Activated naive CD4-positive, alpha-beta T cell treated with anti-CD3 and anti-CD28 coated beads, Interleukin-2, amount 50 U/mL, for 72 hours (primary cell): ENCODE results near the gene DNAAF5. TPM values are rescaled to one million over a fixed set of nuclear protein-coding genes. Genes with fewer than 3 reads are reported as not detected.

ENCODE experiments used
- ATAC-seq, 2 donors: fragments of 150-1000 bp; cut with Tn5 transposase; 2 replicates each; pipeline ENCODE4 v1.10.0; 2021; ENCODE audit warnings: mild to moderate bottlenecking in 2 of 2, moderate library complexity in 2 of 2
- DNase-seq, 2 donors: peaks; one replicate each; pipeline ENCODE4 v3.0.0; 2021 to 2022; ENCODE audit warnings: low spot score in 2 of 2
- H3K27ac Mint-ChIP-seq, 2 donors: one replicate each; pipeline ENCODE4 v1.8.0; 2022; ENCODE audit warnings: mild to moderate bottlenecking in 2 of 2, mixed read lengths in 2 of 2
- H3K36me3 Mint-ChIP-seq, 2 donors: one replicate each; pipeline ENCODE4 v1.8.0; 2022; ENCODE audit warnings: mixed read lengths in 2 of 2
- H3K9me3 Mint-ChIP-seq, 2 donors: one replicate each; pipeline ENCODE4 v1.8.0; 2022; ENCODE audit warnings: mixed read lengths in 2 of 2
- total RNA-seq, 2 donors: library from RNA; stranded (reverse); gene quantifications; one replicate each; pipeline ENCODE4 v1.2.3, GENCODE V29; 2022

The DNAAF5 gene
- total RNA-seq, 2 donors from 2014 or later: 10.7 to 40.4 TPM

DNA sequence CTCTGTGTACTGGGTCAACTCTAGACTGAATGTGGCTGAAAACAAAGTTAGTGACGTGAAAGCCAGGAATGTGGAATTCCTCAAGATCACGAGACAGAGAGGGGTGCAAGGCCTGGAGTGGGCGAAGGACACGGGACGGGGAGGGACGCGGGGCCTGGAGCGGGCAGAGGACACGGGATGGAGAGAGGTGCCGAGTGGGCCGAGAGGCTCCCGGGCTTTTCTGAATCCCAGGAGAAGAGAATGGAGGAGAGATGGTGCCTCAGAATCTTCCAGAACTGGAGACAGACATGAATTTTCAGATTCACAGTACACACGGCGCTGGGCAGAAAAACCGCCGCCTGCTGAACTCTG lies 51.2 kb downstream of the DNAAF5 start:
- H3K9me3 Mint-ChIP-seq: no peaks in the 10 kb centered on the region

DNA sequence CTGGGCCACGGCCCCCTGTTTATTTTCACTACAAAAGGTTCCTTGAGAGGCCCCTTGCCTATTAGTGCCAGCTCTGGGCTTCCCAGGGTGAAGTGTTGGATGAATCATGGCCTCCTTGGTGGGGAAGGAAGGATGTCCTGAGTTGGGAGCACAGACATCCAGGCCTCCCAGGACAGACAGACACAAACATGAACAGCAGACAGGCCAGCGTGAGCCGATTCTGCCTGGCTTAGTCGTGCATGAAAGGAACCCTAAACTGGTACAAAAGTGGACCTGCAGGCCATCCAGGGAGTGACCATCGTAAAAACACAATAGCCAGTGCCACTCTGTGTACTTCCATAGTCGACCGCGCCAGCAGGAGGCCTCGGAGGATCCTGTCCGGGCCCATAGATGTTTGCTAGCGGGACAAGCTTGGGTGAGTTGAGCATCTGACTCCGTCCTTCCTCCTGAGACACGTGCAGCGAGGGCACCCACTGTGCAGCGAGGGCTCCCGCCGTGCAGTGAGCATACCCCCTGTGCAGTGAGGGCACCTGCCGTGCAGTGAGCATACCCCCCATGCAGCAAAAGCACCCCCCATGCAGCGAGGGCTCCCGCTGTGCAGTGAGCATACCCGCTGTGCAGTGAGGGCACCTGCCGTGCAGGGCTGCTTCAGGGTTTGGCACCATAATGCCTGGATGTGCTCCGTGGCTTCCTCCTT lies 51.9 kb downstream of the DNAAF5 start:
- no peaks in the 10 kb centered on the region for H3K9me3 Mint-ChIP-seq
- no peak overlapping the region for H3K27ac Mint-ChIP-seq
- peaks cover 0 to 10% of the 10 kb centered on the region in 2 donors for H3K36me3 Mint-ChIP-seq
- no peak for DNase-seq
- ATAC-seq: no peak

More for the DNA sequence above, 51.2 kb downstream of the DNAAF5 start:
- no peak overlapping the region for H3K27ac Mint-ChIP-seq
- no peak for ATAC-seq
- H3K36me3 Mint-ChIP-seq: peaks cover 0 to 7% of the 10 kb centered on the region in 2 donors
- DNase-seq: no peak

DNA sequence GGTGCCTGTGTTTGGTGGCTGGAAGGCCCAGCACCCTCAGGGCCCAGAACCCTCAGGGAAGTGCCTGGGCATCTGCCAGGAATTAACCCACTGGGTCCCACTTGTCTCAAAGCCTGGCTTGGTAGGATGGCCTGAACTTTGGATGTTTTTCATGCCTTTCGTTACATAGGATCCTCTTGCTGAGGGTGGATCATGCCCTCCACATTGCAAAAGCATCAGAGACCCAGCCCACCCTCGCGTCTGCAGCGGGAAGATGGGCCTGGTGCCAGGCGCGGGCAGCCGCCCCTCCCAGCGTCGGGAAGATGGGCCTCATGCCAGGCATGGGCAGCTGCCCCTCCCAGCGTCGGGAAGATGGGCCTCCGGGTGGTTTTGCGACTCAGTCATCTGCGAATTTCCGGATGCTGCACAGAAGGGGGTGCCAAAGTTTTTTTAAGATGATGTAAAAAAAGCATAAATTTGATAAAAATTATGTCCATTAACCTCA lies 52.5 kb downstream of the DNAAF5 start:
- H3K27ac Mint-ChIP-seq: no peak overlapping the region
- no peaks in the 10 kb centered on the region for H3K9me3 Mint-ChIP-seq
- H3K36me3 Mint-ChIP-seq: peaks cover 0 to 10% of the 10 kb centered on the region in 2 donors
- no peak for ATAC-seq
- no peak for DNase-seq

DNA sequence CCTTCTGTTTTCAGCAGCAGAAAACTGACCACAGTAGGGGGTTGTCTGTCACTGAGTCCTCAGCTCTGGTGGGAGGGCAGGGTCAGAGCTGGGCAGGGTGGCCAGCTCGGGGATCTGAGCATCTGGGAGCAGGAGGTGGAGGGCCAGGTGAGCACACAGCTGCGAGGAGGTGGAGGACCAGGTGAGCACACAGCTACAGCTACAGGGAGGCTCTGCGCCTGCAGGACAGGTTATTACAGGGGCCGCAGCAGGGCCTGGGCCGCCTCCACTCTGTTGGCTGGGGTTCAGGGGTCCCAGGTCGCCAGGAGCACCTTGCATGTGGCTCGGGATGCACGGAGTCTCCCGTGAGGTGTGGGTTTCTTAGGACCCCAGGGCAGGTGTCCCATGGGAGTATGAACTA lies 53.0 kb downstream of the DNAAF5 start:
- ATAC-seq (no peak), DNase-seq (no peak)
- no peaks in the 10 kb centered on the region for H3K9me3 Mint-ChIP-seq
- no peak overlapping the region for H3K27ac Mint-ChIP-seq
- H3K36me3 Mint-ChIP-seq: peaks cover 0 to 10% of the 10 kb centered on the region in 2 donors

DNA sequence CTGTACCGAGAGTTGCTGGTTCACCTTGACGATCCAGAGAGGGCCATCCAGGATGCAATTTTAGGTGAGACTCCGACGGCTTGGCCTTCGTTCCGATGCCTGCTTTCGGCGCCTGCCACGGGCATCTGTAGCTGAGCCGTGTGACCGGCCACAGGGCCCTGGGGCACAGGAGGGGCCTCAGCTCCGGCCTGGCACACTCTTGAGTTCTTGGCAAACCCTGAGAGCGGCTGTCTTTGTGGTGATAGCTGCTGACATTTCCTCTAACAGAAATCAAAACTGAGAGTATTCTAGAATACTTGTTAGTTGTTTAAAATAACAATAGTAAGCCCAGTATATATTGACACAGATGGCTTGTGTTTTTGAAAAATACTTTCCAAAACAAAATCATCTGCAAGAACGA lies 53.6 kb downstream of the DNAAF5 start:
- Mint-ChIP-seq H3K9me3 (no peaks in the 10 kb centered on the region), H3K36me3 (peaks cover 0 to 10% of the 10 kb centered on the region in 2 donors), H3K27ac (no peak overlapping the region)
- DNase-seq: no peak
- no peak for ATAC-seq

DNA sequence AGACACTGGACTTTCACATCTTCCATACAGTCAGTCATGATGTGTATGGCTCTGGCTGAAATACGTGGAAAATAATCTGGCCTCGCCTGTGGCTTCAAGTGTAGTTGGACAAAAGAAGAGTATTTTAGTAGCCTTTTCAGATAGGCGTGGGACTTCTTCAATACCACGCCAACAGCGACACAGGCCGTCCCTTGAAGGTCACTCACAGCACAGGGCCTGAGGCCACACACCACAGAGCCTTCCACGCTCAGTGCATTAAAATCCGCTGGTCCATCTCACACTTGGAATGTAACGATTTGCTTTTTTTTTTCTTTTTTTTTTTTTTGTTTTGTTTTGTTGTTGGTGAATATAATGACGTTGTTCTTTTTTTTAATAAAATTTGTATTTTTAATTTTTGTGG lies 54.0 kb downstream of the DNAAF5 start:
- H3K27ac Mint-ChIP-seq: no peak overlapping the region
- H3K36me3 Mint-ChIP-seq: peaks cover 0 to 10% of the 10 kb centered on the region in 2 donors
- DNase-seq: no peak
- H3K9me3 Mint-ChIP-seq: no peaks in the 10 kb centered on the region
- ATAC-seq: no peak

DNA sequence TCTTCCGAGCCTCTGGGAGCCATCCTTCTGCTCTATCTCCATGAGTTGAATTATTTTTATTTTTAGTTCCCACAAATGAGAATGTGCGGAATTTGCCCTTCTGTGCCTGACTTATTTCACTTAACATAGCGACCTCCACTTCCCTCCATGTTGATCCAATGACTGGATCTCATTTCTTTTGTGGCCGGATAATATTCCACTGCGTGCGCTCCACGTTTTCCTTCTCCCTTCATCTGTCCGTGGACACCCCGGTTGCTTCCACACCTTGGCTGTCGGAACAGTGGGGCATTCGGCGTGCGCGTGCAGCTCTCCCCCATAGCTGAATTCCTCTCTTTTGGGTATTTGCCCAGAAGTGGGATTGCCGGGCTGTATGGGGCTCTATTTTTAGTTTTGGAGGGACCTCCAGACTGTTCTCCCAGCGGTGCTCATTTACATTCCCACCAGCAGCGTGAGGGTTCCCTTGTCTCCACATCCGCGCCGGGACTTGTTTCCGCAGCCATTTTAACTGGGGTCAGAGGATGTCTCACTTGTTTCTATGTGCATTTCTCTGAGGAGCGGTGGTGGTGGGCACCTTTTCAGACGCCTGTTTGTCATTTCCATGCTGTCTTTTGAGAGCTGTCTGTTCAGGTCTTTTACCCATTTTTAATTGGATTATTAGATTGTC lies 54.8 kb downstream of the DNAAF5 start:
- ATAC-seq (no peak), DNase-seq (no peak)
- Mint-ChIP-seq H3K27ac (peak overlapping the region in 1 of 2 donors; percentile 2), H3K36me3 (peaks cover 0 to 10% of the 10 kb centered on the region in 2 donors), H3K9me3 (no peaks in the 10 kb centered on the region)

DNA sequence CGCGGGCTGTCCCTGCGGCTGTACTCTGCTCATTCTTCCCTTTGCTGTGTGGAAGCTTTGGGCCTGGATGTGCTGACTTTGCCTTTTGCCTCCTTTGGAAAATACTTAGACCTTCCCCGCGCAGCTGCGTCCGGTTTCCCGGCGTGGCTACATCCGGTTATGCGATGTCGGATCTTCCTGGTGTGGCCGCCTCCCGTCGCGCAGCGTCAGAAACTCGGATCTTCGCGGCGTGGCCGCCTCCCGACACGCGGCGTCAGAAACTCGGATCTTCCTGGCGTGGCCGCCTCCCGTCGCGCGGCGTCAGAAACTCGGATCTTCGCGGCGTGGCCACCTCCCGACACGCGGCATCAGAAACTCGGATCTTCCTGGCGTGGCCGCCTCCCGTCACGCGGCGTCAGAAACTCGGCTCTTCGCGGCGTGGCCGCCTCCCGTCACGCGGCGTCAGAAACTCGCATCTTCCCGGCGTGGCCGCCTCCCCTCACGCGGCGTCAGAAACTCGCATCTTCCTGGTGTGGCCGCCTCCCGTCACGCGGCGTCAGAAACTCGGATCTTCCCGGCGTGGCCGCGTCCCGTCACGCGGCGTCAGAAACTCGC lies 55.5 kb downstream of the DNAAF5 start:
- Mint-ChIP-seq H3K36me3 (peaks cover 0 to 8% of the 10 kb centered on the region in 2 donors), H3K27ac (no peak overlapping the region), H3K9me3 (no peaks in the 10 kb centered on the region)
- DNase-seq (no peak), ATAC-seq (no peak)

DNA sequence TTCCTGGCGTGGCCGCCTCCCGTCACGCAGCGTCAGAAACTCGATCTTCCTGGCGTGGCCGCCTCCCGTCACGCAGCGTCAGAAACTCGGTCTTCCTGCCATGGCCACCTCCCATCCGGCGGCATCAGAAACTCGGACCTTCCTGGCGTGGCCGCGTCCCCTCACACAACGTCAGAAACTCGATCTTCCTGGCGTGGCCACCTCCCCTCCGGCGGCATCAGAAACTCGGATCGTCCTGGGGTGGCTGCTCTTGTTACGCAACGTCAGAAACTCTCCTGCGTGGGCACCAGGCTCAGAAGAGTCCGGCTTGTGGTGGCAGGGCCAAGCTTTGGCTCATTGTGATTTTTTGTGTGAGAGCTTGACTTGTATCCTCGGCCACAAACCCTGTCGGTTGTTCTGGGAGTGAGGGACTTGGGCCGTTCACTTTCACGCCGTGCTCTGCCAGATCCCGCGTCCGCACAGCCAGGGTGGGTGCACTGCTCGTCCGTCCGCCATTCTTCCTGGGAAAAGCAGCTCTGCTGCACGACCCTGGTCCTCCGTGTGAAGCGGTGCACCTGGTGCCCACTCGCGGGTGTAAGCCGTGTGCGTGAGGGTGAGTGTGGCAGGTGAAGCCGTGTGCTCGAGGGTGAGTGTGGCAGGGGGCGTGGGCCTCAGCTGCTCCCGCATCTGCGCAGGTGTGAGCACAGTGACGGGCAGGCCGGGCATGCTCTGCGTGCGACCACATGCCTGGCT lies 56.4 kb downstream of the DNAAF5 start:
- Mint-ChIP-seq H3K36me3 (peaks cover 0 to 6% of the 10 kb centered on the region in 2 donors), H3K9me3 (no peaks in the 10 kb centered on the region), H3K27ac (peak overlapping the region in 1 of 2 donors; percentile 14)
- ATAC-seq (no peak), DNase-seq (no peak)

DNA sequence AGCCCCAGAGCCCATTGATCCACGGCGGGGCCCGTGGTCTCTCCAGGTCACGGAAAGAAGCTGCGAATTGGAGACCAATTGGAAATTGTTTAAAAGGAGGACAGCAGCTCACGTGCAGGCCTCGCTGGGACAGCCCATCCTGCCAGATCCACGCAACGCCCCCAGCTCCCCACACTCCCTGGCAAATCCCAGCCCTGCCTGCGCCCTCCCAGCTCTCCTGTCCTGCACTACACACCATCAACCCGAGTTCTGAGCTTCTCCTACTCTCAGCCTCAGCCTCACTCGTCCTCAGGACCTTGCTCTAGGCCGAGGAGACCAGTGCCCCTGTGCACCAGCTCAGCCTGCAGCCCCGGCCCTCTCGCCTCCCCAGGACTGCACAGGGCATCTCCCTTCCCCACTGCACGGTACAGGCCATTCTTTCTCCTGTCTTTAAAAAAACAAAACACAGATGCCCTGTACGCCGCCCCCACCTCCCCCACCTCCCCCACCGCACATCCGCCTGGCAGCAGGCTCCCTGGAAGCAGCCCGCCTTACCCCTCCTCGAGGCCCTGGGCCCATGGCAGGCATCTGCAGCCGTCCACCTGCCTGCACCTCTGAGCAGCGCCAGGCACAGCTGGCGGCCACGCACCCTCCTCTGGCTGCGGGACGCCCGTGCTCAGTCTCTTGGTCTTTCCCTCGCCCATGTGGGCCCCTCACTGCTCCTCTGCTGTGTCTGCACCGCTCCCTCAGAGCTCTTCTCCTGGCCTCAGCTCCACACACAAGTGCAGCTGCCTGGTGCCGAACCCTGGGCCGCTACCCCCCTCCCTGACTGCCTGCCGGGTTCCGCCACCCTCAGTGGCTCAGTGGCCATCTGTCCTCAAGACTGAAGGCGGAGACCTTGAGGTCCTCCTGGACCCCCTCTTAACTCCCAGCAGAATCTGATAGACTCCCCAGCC lies 57.3 kb downstream of the DNAAF5 start:
- H3K36me3 Mint-ChIP-seq: peaks cover 5 to 6% of the 10 kb centered on the region in 2 donors
- peak overlapping the region in 1 of 2 donors; percentile 12 for H3K27ac Mint-ChIP-seq
- ATAC-seq: no peak
- no peaks in the 10 kb centered on the region for H3K9me3 Mint-ChIP-seq
- DNase-seq: no peak

DNA sequence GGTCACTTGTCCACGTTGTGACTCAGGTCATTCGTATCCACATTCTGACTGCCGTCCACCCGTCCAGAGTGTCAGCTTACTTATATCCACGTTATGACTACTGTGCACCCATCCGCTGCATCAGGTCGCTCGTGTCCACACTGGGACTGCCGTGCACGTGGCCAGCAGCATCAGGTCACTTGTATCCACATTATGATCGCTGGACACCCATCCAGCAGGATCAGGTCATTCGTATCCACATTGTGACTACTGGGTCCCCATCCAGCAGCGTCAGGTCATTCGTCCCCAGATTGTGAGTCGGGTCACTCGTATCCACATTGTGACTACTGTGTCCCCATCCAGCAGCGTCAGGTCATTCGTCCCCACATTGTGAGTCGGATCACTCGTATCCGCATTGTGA lies 58.5 kb downstream of the DNAAF5 start:
- Mint-ChIP-seq H3K36me3 (peaks cover 6 to 12% of the 10 kb centered on the region in 2 donors), H3K27ac (peak overlapping the region in 1 of 2 donors; percentile 72), H3K9me3 (no peaks in the 10 kb centered on the region)
- DNase-seq (no peak), ATAC-seq (no peak)

DNA sequence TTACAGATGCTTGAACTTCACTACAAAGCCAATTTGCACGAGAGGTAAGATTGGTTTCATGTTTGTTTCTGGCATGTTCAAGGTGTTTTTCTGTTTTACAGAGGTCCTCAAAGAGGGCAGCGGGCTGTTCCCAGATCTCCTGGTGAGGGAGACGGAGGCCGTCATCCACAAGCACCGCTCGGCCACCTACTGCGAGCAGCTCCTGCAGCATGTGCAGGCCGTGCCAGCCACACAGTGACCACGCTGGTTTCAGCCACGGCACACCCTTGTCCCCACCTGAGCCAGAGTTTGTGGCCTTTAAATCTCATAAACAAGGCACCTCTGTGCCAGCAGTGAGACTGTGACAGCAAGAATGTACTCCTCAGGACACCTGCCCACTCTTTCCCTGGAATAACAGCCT lies 58.9 kb downstream of the DNAAF5 start:
- no peak for ATAC-seq
- no peak for DNase-seq
- Mint-ChIP-seq H3K36me3 (peaks cover 6 to 12% of the 10 kb centered on the region in 2 donors), H3K9me3 (no peaks in the 10 kb centered on the region), H3K27ac (no peak overlapping the region)

DNA sequence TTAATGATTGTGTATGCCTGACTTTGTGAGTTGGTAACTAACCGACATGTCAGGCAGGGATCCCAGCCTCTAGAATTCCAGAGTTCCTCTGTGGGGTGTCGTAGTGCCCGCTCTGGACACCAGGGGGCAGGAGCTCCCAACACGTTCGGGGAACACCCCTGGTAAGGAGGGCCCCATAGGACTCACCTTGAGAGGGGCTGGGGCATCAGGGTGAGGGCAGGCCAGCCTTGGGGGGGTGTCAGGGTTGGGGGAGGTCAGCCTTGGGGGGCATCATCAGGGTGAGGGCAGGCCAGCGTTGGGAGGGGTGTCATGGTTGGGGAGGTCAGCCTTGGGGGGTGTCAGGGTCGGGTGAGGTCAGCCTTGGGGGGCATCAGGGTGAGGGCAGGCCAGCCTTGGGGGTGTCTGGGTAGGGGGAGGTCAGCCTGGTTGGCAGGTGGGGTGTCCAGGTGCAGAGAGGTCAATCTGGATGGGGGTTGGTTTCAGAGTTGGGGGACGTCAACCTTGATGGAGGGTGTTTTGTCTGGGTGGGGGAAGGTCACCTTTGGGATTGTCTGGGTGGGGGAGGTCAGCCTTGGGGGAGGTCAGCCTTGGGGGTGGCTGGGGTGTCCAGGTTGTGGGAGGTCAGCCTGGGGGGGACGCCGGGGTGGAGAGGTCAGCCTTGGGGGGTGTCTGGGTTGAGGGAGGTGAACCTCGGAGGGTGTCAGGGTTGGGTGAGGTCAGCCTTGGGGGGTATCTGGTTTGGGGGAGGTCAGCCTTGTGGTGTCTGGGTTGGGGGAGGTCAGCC lies 60.2 kb downstream of the DNAAF5 start:
- peak in 1 of 2 donors; percentile 82 for DNase-seq
- Mint-ChIP-seq H3K36me3 (peaks cover 6 to 12% of the 10 kb centered on the region in 2 donors), H3K27ac (peak overlapping the region in 1 of 2 donors; percentile 29), H3K9me3 (no peaks in the 10 kb centered on the region)
- ATAC-seq: peak; percentile 82 to 88

DNA sequence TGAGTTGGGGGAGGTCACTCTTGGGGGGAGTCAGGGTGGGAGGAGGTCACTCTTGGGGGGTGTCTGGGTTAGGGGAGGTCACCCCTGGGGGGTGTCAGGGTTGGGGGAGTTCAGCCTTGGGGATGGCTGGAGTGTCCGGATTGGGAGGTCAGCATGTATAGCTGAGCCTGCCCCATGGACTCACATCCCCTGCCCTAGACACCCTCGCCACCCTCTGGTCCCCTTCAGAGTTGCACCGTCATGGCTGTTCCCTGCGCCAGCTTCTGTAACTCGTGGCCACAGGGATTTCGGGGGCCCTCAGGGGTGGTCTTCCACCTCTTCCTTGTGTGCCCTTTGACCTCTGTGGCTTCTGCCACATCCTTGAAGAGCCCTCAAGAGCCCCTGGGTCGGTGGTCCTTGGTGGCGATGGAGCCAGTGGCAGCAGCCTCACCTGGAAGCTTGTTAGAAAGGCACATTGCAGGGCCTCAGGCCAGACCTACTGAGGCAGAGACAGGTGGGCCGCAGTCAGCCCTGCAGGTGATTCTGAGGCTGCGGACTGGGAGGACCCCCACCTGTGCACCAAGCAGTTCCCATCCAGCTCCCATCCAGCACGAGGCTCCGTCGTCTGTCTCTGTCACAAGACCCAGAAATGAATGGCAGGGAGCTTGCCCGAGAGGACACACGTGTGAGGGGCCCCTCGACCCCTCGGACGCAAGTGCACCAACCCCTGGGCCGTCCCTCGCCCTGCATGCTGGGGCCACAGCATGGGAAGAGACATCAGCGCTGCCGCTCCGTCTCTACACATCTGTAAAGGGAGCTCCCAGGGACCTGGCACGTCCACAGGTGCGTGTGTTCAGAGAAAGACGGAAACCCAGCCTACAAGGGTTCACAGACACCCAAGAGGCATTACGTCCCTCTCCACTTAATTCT lies 61.1 kb downstream of the DNAAF5 start:
- DNase-seq: no peak
- Mint-ChIP-seq H3K9me3 (no peaks in the 10 kb centered on the region), H3K27ac (no peak overlapping the region), H3K36me3 (peaks cover 4 to 12% of the 10 kb centered on the region in 2 donors)
- ATAC-seq: no peak
